NCI-H345 treated with DMSO at 0.1 percent for 48 hours (cell line): ENCODE measurements around the gene ETF1.
"Not testable (repeated sequence)": the region's sequence is repeated elsewhere in the genome, so short reads cannot be mapped to it uniquely, and the experiment has no call there.

Experiments
- DNase-seq: peaks from one replicate; lab custom pipeline; 2025; ENCODE audit not compliant: unreplicated experiment; lab: John Stamatoyannopoulos, UW

ETF1 gene

GRCh38 chr5:138492560-138493045 is 50.4 kb downstream of the ETF1 start:
- DNase-seq = no peak

DNA sequence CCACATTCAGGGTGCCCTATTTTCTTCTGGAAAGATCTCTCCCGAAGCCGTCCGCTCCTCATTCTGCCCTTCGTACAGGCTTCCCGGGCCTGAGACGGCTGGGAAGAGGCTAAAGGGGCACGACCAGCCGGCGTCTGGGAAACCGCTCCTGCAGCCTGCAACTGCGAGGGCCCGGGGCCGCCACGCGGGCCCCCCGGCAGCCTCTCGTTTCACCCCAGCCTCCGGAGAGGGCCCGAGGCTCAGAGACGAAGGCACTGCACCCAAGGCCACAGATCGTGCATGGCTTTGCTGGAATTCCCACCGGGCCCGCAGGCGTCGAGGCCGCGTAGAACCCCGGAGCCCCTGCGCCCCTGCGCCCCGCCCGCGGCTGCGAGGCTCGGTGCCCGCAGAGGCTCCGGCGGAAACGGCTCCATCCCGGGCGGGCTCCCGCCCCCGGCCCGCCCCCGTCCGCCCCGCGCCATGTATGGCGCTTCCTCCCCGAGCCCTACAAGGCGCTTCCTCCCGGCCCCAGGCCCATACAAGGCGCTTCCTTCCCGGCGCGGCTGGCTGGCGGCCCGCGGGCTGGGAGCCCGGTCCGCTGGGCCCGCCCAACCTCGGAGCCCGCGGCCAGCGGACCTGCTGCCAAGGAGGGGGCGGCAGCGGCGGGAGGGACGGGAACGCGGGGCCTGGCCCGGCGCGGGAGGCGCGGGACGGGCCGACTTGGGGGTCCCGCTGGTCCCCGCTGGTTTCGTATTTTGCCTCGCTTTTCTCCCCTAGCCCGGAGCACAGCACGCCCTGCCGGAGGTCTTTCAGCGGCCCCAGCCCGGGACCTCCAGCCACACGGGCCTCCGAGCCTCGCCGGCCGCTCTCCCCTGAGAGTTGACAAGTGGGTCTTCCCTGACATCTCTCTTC is 51.1 kb downstream of the ETF1 start:
- DNase-seq = no peak

GRCh38 chr5:138491284-138491648 is 51.8 kb downstream of the ETF1 start:
- no peak for DNase-seq

- no peak for DNase-seq
Measured at GRCh38 chr5:138490648-138491283, 52.3 kb downstream of the ETF1 start.

DNA sequence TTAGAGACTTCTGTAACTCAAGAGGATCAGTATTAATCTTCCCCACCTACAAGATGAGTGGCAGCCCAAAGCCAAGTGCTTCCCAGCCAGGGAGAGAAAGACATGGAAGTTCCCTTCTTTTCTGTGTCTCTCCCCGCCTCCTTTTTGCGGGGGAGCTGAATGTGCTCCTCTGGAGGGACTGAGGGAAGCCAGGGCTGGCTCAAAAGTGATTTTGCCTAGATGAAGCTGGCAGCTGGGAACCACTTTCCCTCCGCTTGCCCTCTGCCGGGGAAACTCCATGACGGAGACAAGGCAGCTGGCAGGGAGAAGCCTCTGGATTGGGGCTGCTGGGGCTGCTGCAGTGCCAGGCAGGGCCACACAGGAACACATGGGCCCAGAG is 53.4 kb downstream of the ETF1 start:
- DNase-seq = no peak

GRCh38 chr5:138488481-138488945 is 54.5 kb downstream of the ETF1 start:
- DNase-seq = no peak

GRCh38 chr5:138482638-138483037 is 60.4 kb downstream of the ETF1 start:
- DNase-seq = no peak

- no peak for DNase-seq
Measured at GRCh38 chr5:138476918-138477317, 66.1 kb downstream of the ETF1 start.

DNA sequence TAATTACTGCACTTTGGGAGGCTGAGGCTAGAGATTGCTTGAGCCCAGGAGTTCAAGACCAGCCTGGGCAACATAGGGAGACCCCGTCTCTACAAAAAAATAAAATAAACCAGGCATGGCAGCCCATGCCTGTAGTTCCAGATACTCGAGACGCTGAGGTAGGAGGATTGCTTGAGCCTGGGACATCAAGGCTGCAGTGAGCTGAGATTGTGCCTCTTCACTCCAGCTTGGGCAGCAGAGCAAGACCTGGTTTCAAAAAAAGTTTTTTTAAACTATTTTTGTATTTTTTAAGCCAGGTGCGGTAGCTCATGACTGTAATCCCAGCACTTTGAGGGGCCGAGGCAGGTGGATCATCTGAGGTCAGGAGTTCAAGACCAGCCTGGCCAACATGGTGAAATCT is 69.9 kb downstream of the ETF1 start:
- not testable (repeated sequence) for DNase-seq

DNA sequence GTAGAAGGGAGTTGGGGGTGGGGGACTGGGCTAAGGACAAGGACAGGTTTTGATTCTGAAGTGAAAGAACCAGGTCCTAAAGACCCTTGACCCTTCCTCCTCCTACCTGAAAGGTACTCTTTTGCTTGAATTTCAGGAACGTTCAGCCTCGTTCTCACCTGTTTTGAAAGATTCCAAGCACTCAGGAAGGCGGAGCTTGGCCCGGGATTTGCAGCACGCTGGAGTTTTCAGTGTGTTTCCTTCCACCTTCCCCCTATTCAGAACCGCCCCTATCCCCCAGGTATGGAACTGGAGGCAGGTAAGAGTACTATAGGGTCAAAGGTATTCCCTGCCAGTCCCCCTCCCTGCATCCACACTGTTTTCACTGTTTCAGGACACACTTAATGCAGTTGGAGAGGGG is 70.7 kb downstream of the ETF1 start:
- DNase-seq = no peak

GRCh38 chr5:138471052-138471361 is 72.0 kb downstream of the ETF1 start:
- DNase-seq = no peak

DNA sequence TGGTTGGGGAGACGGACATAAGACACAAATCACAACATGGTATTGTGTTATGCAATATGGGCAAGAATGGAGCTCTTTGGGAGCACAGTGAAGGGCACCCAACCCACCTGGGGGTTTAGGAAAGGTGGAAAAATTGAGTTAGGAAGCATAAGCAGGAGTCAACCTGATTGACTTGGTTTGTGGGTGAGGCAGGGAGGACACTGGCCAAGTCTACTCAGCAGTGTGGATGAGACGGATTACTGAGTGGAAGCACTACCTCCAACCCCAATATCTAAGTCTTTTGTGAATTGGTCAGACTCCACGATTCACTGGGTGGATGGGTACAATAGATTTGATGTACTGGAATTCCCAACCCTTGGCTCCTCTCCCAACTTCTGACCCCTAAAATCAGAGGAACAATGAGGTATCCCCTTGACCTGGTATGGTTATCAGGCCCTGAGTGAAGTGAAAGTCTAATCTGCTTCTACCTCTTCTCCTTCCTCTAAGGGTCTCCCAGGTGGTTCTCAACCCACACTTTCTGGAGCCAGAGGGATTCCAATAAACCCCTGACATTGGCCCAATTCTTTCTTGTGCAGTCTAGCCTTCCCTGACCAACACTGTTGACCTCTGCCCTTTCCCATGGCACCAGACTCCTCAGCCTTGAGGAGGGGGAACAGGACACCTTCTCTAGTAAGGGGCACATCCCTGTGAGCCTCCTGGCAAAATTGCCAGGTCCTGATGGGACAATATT is 72.5 kb downstream of the ETF1 start:
- no peak for DNase-seq

DNA sequence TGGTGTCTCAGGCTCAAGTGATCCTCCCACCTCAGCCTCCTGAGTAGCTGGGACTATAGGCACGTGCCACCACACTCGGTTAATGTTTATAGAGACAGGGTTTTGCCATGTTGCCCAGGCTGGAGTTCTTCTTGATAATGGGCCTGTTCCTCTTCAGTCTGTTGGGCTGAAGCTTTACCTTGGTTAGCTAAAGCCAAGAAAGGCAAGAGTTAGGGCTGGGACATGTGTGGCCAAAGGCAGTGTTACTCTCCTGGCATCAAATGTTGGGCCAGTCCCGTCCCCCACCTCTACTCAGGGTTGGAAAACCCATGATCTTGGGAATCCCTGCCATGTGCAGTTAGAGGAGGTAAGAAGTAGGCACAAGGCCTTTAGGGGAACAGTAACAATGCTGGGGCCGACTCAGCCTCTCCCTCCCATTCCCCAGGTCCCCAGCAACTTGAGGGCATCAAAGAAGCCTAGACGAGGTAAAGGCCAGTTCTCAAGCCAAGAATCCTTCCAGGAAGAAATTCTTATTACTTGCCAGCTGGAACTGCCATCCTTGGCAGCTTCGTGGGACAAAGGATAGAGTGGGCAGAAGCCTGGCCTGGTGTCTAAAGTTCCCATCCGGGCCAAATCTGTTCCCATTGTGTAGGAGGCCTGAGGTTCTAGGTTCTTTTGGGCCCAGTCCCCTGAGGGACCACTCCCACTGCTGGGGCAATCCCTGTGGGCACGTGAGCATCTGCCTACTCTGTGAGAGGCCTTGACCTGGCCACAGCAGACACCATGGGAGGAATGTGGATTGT is 73.3 kb downstream of the ETF1 start:
- DNase-seq = no peak

DNA sequence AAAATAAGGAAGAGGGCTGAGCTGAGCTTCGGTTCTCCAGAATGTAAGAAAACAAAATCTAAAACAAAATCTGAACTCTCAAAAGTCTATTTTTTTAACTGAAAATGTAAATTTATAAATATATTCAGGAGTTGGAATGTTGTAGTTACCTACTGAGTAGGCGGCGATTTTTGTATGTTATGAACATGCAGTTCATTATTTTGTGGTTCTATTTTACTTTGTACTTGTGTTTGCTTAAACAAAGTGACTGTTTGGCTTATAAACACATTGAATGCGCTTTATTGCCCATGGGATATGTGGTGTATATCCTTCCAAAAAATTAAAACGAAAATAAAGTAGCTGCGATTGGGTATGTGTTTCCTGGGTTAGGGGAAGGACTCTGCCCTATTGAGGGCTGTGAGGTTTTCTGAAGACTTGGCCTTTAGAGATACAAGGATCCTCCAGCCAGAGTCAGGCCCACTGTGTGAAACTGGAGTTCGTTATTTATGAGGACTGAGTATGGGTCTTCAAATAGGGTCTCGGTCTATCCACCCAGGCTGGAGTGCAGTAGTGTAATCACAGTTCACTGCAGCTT is 74.0 kb downstream of the ETF1 start:
- DNase-seq = no peak

GRCh38 chr5:138468133-138468965 is 74.7 kb downstream of the ETF1 start:
- DNase-seq = no peak

GRCh38 chr5:138467711-138468132 is 75.3 kb downstream of the ETF1 start:
- no peak for DNase-seq

GRCh38 chr5:138466900-138467710 is 75.9 kb downstream of the ETF1 start:
- DNase-seq = no peak

DNA sequence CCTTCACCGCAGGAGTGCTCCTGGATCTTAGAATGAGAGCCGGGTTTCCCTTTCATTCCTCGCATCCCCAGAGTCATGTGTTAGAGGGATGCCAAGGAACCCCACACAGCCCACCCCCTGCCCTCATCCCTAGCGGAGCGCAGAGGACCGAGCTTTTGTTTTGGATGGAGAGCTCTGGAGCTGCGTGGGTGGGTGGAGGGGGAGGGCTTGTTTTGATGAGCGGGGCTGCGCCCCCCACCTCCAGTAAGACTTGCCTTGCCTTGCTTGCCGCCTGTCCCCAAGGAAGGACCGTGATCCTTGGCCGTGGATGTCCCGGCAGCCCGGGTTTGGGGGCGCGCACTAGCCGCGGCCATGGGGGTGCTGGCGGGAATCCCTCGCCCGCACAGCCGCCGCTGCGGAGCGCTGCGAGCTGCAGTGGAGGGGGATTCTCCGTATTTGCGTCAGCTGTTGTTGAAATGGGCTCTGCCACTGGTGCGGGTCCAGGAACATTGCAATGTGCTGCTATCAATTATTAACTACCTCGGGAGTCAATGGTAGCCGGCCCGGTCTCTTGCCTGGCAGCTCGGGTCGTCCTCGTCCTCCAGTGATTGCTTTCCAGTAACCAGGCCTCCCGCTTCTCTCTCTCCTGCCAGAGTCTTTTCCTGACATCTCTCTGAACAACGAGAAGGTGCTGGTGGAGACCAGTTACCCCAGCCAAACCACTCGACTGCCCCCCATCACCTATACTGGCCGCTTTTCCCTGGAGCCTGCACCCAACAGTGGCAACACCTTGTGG is 76.7 kb downstream of the ETF1 start:
- DNase-seq = no peak
